ENCODE measurements around the gene AQR. TPM values are rescaled to one million over a fixed set of nuclear protein-coding genes. Genes with fewer than 3 reads are reported as not detected.
"Not testable (repeated sequence)": the region's sequence is repeated elsewhere in the genome, so short reads cannot be mapped to it uniquely, and the experiment has no call there.

The AQR gene
- total RNA-seq, 2 experiments from 2014 or later: 35.5 to 36.4 TPM

DNA sequence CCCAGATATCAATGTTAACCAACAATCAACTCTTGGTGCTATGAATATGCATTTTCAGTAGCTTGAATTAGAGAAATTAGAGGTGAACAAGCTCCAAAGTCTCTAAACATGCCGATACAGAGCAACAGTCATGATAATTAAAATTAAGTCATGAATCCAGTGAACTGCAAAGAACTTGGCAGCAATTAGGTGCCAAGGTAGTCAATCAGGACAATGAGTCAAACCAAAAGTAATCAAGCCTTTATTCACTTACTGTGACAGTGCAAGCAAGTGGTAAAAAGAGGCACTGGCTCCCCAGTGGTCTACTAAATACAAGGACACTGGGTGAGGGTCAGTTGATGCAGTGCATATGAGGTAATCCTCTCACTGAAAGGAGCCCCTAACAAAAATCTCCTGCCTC lies 16.8 kb upstream of the AQR start:
- H3K9me3 Mint-ChIP-seq: no peaks in the 10 kb centered on the region
- ChIA-PET POLR2A (interaction anchor here (0.9 to 3.4 kb wide), 5 partner anchors 10 to 546 kb away, joined by 3 to 33 read pairs (median 5); partner anchors contain the start of gene AQR), CTCF (interaction anchor here (2.5 to 4.5 kb wide), 3 partner anchors 9 to 17 kb away, joined by 8 to 19 read pairs (median 16); partner anchors contain the start of gene AQR)
- H3K27me3 Mint-ChIP-seq: no peaks in the 10 kb centered on the region
- H3K36me3 Mint-ChIP-seq (ENCODE audit: low read depth): peaks cover 44% of the 10 kb centered on the region
- ATAC-seq (no peak), DNase-seq (no peak)
- TF ChIP-seq, protein P1, sequence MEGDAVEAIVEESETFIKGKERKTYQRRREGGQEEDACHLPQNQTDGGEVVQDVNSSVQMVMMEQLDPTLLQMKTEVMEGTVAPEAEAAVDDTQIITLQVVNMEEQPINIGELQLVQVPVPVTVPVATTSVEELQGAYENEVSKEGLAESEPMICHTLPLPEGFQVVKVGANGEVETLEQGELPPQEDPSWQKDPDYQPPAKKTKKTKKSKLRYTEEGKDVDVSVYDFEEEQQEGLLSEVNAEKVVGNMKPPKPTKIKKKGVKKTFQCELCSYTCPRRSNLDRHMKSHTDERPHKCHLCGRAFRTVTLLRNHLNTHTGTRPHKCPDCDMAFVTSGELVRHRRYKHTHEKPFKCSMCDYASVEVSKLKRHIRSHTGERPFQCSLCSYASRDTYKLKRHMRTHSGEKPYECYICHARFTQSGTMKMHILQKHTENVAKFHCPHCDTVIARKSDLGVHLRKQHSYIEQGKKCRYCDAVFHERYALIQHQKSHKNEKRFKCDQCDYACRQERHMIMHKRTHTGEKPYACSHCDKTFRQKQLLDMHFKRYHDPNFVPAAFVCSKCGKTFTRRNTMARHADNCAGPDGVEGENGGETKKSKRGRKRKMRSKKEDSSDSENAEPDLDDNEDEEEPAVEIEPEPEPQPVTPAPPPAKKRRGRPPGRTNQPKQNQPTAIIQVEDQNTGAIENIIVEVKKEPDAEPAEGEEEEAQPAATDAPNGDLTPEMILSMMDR (IDR thresholded peaks at IDR 0.05): no peak
- intact Hi-C loops (cut with micrococcal nuclease): no loop called here
- peak overlapping the region; percentile 96 for H3K27ac Mint-ChIP-seq
- H3K4me1 Mint-ChIP-seq (ENCODE audit: low read depth): peaks cover 35% of the 10 kb centered on the region
- H3K4me3 Mint-ChIP-seq: peak overlapping the region; percentile 97

DNA sequence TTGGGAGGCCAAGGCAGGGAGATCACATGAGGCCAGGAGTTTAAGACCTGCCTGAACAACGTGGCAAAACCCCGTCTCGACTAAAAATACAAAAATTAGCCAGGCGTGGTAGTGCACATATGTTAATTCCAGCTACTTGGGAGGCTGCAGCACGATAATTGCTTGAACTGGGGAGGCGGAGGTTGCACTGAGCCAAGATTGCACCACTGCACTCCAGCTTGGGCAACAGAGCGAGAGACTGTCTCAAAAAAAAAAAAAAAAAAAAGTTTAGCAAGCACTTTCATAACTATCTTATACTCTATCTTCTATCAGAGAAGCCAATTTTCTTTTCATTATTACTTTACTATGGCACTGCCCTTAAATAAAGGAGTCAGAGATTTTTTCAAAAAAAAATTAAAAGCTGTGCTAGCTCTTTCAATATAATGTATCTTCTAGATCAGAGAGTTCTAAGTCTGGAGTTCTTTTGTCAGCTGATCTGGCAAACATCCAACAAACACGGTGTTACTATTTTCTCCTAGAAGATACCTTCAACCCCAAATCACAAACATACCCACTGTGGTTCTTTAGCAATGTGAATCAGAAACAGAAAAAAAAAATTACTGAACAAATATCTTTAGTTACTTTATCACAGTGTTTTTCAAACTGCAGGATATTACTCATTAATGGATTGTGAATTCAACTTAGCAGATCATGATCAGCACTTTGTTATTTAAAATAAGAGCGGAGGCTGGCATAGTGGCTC lies 15.5 kb upstream of the AQR start:
- TF ChIP-seq, protein P1 (IDR thresholded peaks at IDR 0.05): no peak
- Mint-ChIP-seq H3K9me3 (no peaks in the 10 kb centered on the region), H3K4me3 (peak overlapping the region; percentile 50), H3K27ac (peak overlapping the region; percentile 73), H3K36me3 (ENCODE audit: low read depth) (peaks cover 48% of the 10 kb centered on the region), H3K27me3 (no peaks in the 10 kb centered on the region), H3K4me1 (ENCODE audit: low read depth) (peaks cover 36% of the 10 kb centered on the region)
- intact Hi-C loops (cut with micrococcal nuclease): no loop called here
- POLR2A ChIA-PET: interaction anchor here (0.9 to 1.5 kb wide), 2 partner anchors 9 to 10 kb away, joined by 3 read pairs; no protein-coding TSS in a partner anchor
- CTCF ChIA-PET: interaction anchor here (1.9 to 4.5 kb wide), 2 partner anchors 11 to 15 kb away, joined by 8 to 19 read pairs; partner anchors contain the start of gene AQR
- DNase-seq: no peak
- no peak for ATAC-seq

DNA sequence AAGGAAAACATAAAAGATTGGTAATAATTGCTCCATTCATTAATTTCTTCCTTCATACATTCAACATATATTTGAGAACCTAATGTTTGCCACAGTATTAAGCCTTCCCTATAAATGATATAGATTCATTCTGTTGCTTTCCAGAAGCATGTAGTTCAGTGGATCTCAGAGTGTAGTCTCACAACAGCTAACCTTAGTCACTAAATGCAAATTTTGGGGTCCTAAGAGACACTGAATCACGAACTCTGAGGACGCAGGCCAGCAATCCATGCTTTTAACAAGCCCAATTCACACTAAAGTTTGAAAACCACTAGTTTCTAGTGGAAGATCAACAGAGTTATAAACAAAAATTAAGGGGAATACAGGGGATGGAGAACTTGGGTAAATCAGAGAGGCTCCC lies 7.2 kb upstream of the AQR start:
- TF ChIP-seq, protein P1 (IDR thresholded peaks at IDR 0.05): no peak
- CTCF ChIA-PET: interaction anchor here (0.7 to 1.8 kb wide), 4 partner anchors 10 to 241 kb away, joined by 3 to 8 read pairs (median 3); partner anchors contain the start of gene ZNF770
- H3K36me3 Mint-ChIP-seq (ENCODE audit: low read depth): peaks cover 12% of the 10 kb centered on the region
- H3K4me1 Mint-ChIP-seq (ENCODE audit: low read depth): peaks cover 6% of the 10 kb centered on the region
- ATAC-seq (no peak), DNase-seq (no peak)
- no peaks in the 10 kb centered on the region for H3K9me3 Mint-ChIP-seq
- POLR2A ChIA-PET: interaction anchor here (0.9 to 5.1 kb wide), 2 partner anchors 9 to 11 kb away, joined by 3 to 33 read pairs; partner anchors contain the start of gene ZNF770
- no peak overlapping the region for H3K27ac Mint-ChIP-seq
- no peaks in the 10 kb centered on the region for H3K27me3 Mint-ChIP-seq
- intact Hi-C loops (cut with micrococcal nuclease): no loop called here
- no peak overlapping the region for H3K4me3 Mint-ChIP-seq

DNA sequence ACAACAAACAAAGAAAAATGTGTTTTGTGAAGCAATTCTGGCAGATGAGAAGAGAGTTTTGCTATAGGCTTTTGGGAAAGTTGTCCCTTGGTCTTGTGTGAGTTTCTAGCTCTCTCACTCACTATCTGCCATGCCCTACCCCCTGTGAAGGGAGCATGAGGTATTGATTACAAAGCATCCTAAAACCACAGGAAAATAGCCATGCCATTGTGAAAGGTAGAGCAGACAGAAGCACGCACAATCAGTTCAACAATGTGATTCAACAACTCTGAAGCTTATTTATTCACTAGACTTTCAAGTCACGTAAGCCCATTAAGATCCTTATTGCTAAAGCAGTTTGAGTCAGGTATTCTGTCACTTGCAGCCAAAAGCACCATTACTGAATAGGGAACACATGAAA lies 6.5 kb upstream of the AQR start:
- no peaks in the 10 kb centered on the region for H3K9me3 Mint-ChIP-seq
- DNase-seq: no peak
- peaks cover 5% of the 10 kb centered on the region for H3K36me3 Mint-ChIP-seq (ENCODE audit: low read depth)
- peaks cover 2% of the 10 kb centered on the region for H3K4me1 Mint-ChIP-seq (ENCODE audit: low read depth)
- no peak overlapping the region for H3K27ac Mint-ChIP-seq
- no peak for ATAC-seq
- TF ChIP-seq, protein P1 (IDR thresholded peaks at IDR 0.05): no peak
- H3K27me3 Mint-ChIP-seq: no peaks in the 10 kb centered on the region
- intact Hi-C loops (cut with micrococcal nuclease): no loop called here
- CTCF ChIA-PET: interaction anchor here (0.7 to 1.8 kb wide), 4 partner anchors 9 to 242 kb away, joined by 3 to 8 read pairs (median 3); partner anchors contain the start of gene ZNF770
- no peak overlapping the region for H3K4me3 Mint-ChIP-seq
- POLR2A ChIA-PET: interaction anchor here (0.9 to 5.1 kb wide), 2 partner anchors 10 to 12 kb away, joined by 3 to 33 read pairs; partner anchors contain the start of gene ZNF770

DNA sequence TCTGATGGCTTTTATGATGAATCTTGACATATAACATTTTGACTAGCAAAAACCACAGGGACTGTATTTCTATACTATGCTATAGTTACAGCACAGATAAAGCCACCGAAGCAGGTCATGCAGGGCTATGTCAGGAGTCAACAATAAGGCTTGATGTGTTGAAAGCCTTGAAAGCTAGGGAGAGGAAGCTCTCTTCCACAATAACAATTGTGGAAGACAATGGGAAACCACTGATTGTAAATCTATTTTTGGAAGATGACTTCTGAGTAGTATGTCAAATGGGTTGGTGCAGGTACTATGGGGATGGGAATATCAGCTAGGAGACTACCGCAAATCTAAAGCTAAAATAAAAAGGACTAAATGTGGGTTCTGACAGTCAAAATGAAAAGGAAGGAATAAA lies 4.0 kb upstream of the AQR start:
- intact Hi-C loops (cut with micrococcal nuclease): no loop called here
- Mint-ChIP-seq H3K27me3 (no peaks in the 10 kb centered on the region), H3K36me3 (ENCODE audit: low read depth) (peaks cover 5% of the 10 kb centered on the region), H3K4me1 (ENCODE audit: low read depth) (peaks cover 9% of the 10 kb centered on the region), H3K9me3 (no peaks in the 10 kb centered on the region), H3K4me3 (no peak overlapping the region), H3K27ac (no peak overlapping the region)
- ATAC-seq (no peak), DNase-seq (no peak)
- ChIA-PET POLR2A (no interaction called here), CTCF (interaction anchor here (0.6 to 2.2 kb wide), 3 partner anchors 11 to 162 kb away, joined by 3 to 16 read pairs (median 8); partner anchors contain the start of gene ZNF770)
- TF ChIP-seq, protein P1 (IDR thresholded peaks at IDR 0.05): no peak

DNA sequence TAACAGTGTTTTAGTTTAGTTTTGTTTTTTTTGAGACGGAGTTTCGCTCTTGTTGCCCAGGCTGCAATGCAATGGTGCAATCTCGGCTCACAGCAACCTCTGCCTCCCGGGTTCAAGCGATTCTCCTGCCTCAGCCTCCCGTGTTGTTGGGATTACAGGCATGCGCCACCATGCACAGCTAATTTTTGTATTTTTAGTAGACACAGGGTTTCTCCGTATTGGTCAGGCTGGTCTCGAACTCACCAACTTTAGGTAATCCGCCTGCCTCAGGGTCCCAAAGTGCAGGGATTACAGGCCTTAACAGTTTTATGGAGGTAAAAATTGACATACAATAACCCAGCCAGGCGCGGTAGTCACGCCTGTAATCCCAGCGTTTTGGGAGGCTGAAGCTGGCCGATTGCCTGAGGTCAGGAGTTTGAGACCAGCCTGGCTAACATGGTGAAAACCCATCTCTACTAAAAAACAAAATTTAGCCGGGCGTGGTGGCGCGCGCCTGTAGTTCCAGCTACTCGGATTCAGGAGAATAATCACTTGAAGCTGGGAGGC lies 629 bp upstream of the AQR start:
- ChIA-PET POLR2A (interaction anchor here (1.0 to 2.3 kb wide), 3 partner anchors 10 to 26 kb away, joined by 4 to 25 read pairs (median 5); partner anchors contain the start of gene ZNF770), CTCF (interaction anchor here (0.7 to 2.3 kb wide), 13 partner anchors 10 to 474 kb away, joined by 3 to 20 read pairs (median 4); partner anchors contain the start of gene ZNF770)
- H3K27me3 Mint-ChIP-seq; intact Hi-C loops (cut with micrococcal nuclease); DNase-seq; H3K9me3 Mint-ChIP-seq: not testable (repeated sequence)
- Mint-ChIP-seq H3K36me3 (ENCODE audit: low read depth) (peaks cover 13% of the 10 kb centered on the region), H3K27ac (peak overlapping the region; percentile 96), H3K4me3 (peak overlapping the region; percentile 100), H3K4me1 (ENCODE audit: low read depth) (peaks cover 31% of the 10 kb centered on the region)
- ATAC-seq: peak; percentile 3

Data from activated CD8-positive, alpha-beta T cell treated with anti-CD3 and anti-CD28 coated beads for 36 hours (primary cell).